ENCODE measurements around the gene FGFR1OP2. TPM values are rescaled to one million over a fixed set of nuclear protein-coding genes. Genes with fewer than 3 reads are reported as not detected.

FGFR1OP2 gene
- total RNA-seq, 1 donor, result 47.8 TPM

DNA sequence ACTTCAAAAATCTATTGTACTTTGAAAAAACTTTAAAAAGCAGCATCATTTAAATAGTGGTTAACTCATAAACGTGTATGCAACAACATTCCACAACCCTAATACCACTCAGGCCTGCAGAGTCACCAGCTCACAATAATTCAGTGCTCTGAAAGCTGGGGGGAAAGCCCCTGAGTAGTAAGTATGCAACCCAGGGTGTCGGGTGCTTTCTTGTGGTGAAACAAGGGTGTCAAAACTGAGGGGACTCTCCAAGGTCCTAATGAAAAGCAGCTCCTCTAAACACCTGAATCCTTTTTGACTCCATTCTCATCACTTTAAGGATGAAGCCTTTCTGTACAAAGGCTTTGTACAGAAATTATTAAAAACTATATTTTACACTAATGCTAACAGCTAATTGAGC is 33.7 kb downstream of the FGFR1OP2 start:
- Histone ChIP-seq H3K27me3 (ENCODE audit: insufficient read depth, low read length) (no peaks in the 10 kb centered on the region), H3K79me2 (ENCODE audit: insufficient read depth, low read length) (no peaks in the 10 kb centered on the region), H3K4me1 (ENCODE audit: insufficient read depth, low read length) (no peaks in the 10 kb centered on the region), H3K27ac (ENCODE audit: low read depth, low read length) (no peak overlapping the region), H2AFZ (ENCODE audit: low read length) (no peak overlapping the region), H4K20me1 (ENCODE audit: insufficient read depth, low read length) (no peaks in the 10 kb centered on the region), H3K36me3 (ENCODE audit: insufficient read depth, low read length) (peaks cover 9% of the 10 kb centered on the region), H3K4me3 (ENCODE audit: insufficient read depth, low read length) (no peak overlapping the region), H3K9me3 (ENCODE audit: low read depth, low read length) (no peaks in the 10 kb centered on the region), H3K4me2 (ENCODE audit: insufficient read depth, low read length) (no peak overlapping the region)
- DNase-seq (ENCODE audit: insufficient read length, low spot score, missing footprints), result no peak
- TF ChIP-seq, protein P1, sequence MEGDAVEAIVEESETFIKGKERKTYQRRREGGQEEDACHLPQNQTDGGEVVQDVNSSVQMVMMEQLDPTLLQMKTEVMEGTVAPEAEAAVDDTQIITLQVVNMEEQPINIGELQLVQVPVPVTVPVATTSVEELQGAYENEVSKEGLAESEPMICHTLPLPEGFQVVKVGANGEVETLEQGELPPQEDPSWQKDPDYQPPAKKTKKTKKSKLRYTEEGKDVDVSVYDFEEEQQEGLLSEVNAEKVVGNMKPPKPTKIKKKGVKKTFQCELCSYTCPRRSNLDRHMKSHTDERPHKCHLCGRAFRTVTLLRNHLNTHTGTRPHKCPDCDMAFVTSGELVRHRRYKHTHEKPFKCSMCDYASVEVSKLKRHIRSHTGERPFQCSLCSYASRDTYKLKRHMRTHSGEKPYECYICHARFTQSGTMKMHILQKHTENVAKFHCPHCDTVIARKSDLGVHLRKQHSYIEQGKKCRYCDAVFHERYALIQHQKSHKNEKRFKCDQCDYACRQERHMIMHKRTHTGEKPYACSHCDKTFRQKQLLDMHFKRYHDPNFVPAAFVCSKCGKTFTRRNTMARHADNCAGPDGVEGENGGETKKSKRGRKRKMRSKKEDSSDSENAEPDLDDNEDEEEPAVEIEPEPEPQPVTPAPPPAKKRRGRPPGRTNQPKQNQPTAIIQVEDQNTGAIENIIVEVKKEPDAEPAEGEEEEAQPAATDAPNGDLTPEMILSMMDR (IDR thresholded peaks at IDR 0.05; ENCODE audit: extremely low read depth, low read depth, low read length), result no peak

DNA sequence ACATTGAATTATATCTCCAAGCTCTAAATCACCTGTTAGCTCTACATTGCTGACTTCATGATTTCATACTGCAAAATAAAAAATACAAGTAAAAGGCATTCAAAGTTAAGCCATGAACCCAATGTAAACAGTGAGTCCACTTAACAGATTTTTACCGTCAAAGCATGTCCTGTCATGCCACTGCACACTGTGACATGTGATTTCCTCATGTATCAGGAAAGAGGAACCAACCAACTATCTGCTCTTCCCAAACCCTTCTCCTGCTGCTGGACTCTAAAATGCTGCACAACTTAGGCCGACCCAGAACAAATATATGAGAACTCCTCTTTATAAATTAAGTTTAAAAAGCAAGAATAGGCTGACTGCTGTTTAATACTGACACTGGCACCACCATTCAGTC is 38.4 kb downstream of the FGFR1OP2 start:
- Histone ChIP-seq H3K79me2 (ENCODE audit: insufficient read depth, low read length) (no peaks in the 10 kb centered on the region), H3K27me3 (ENCODE audit: insufficient read depth, low read length) (no peaks in the 10 kb centered on the region)
- TF ChIP-seq, protein P1 (IDR thresholded peaks at IDR 0.05; ENCODE audit: extremely low read depth, low read depth, low read length), result no peak

DNA sequence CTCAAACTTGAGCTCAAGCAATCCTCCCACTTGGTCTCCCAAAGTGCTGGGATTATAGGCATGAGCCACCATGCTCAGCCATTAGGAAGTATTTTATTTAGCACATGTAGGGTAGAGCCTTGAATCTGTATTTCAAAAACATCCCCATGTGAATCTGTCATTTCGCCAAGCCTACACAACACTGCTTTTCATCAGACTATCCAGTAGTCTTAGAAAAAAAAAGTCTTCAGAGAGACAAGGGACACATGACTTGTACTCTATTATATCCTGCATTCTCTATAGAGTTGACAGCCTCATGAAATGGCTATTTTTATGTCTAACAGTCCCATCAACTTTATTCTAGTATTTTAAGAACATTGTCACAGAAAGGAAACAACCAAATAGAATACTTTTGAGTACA is 40.5 kb downstream of the FGFR1OP2 start:
- TF ChIP-seq, protein P1 (IDR thresholded peaks at IDR 0.05; ENCODE audit: extremely low read depth, low read depth, low read length), result no peak
- no peak overlapping the region for H3K27ac ChIP-seq (ENCODE audit: low read depth, low read length)
- no peaks in the 10 kb centered on the region for H3K79me2 ChIP-seq (ENCODE audit: insufficient read depth, low read length)
- H3K9me3 ChIP-seq (ENCODE audit: low read depth, low read length), result no peaks in the 10 kb centered on the region
- H3K4me3 ChIP-seq (ENCODE audit: insufficient read depth, low read length), result no peak overlapping the region
- no peaks in the 10 kb centered on the region for H3K27me3 ChIP-seq (ENCODE audit: insufficient read depth, low read length)
- H2AFZ ChIP-seq (ENCODE audit: low read length), result no peak overlapping the region
- DNase-seq (ENCODE audit: insufficient read length, low spot score, missing footprints), result no peak
- H3K4me1 ChIP-seq (ENCODE audit: insufficient read depth, low read length), result no peaks in the 10 kb centered on the region
- no peak overlapping the region for H3K4me2 ChIP-seq (ENCODE audit: insufficient read depth, low read length)
- H4K20me1 ChIP-seq (ENCODE audit: insufficient read depth, low read length), result no peaks in the 10 kb centered on the region
- H3K36me3 ChIP-seq (ENCODE audit: insufficient read depth, low read length), result peaks cover under 1% of the 10 kb centered on the region

More for the DNA sequence above, 38.4 kb downstream of the FGFR1OP2 start:
- Histone ChIP-seq H3K9me3 (ENCODE audit: low read depth, low read length) (no peaks in the 10 kb centered on the region), H3K4me3 (ENCODE audit: insufficient read depth, low read length) (no peak overlapping the region), H3K36me3 (ENCODE audit: insufficient read depth, low read length) (peaks cover 9% of the 10 kb centered on the region), H4K20me1 (ENCODE audit: insufficient read depth, low read length) (no peaks in the 10 kb centered on the region), H2AFZ (ENCODE audit: low read length) (no peak overlapping the region), H3K4me1 (ENCODE audit: insufficient read depth, low read length) (no peaks in the 10 kb centered on the region), H3K4me2 (ENCODE audit: insufficient read depth, low read length) (no peak overlapping the region), H3K27ac (ENCODE audit: low read depth, low read length) (no peak overlapping the region)
- DNase-seq (ENCODE audit: insufficient read length, low spot score, missing footprints), result no peak

DNA sequence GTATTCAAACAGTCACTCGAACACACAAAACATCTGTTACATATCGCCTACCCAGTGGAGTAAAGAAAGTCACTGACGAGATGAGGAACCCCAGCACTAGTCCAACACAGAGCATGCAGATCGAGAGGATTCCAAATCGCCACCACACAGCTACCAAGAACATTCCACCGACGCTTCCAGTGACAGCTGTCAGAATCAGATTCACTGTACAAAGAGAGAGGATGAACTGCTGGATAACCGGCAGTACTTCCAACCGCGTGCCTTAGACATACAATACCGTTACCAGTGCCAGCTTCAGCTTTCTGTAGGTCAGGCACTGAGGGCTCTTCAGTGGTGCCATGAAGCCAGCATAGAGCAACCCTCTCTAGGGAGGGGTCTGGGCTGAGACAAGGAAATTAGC is 41.5 kb downstream of the FGFR1OP2 start:
- no peak overlapping the region for H2AFZ ChIP-seq (ENCODE audit: low read length)
- H4K20me1 ChIP-seq (ENCODE audit: insufficient read depth, low read length), result no peaks in the 10 kb centered on the region
- TF ChIP-seq, protein P1 (IDR thresholded peaks at IDR 0.05; ENCODE audit: extremely low read depth, low read depth, low read length), result no peak
- H3K36me3 ChIP-seq (ENCODE audit: insufficient read depth, low read length), result peaks cover under 1% of the 10 kb centered on the region
- peaks cover 1% of the 10 kb centered on the region for H3K79me2 ChIP-seq (ENCODE audit: insufficient read depth, low read length)
- DNase-seq (ENCODE audit: insufficient read length, low spot score, missing footprints), result no peak
- no peak overlapping the region for H3K4me2 ChIP-seq (ENCODE audit: insufficient read depth, low read length)
- H3K4me3 ChIP-seq (ENCODE audit: insufficient read depth, low read length), result no peak overlapping the region
- no peak overlapping the region for H3K27ac ChIP-seq (ENCODE audit: low read depth, low read length)
- no peaks in the 10 kb centered on the region for H3K9me3 ChIP-seq (ENCODE audit: low read depth, low read length)
- H3K27me3 ChIP-seq (ENCODE audit: insufficient read depth, low read length), result no peaks in the 10 kb centered on the region
- no peaks in the 10 kb centered on the region for H3K4me1 ChIP-seq (ENCODE audit: insufficient read depth, low read length)
